Superior temporal gyrus (tissue), 1 donor: ENCODE data around the gene MFAP4.

Experiments used
- DNase-seq: peaks from one replicate; pipeline ENCODE4 v3.0.0-alpha.2; 2016; ENCODE audit errors: extremely low spot score

Gene MFAP4

GRCh38 chr17:19410091-19410490 is 23.1 kb upstream of the MFAP4 start:
- no peak for DNase-seq

GRCh38 chr17:19409509-19409908 is 22.5 kb upstream of the MFAP4 start:
- DNase-seq, result no peak

GRCh38 chr17:19409066-19409465 is 22.1 kb upstream of the MFAP4 start:
- DNase-seq, result no peak

GRCh38 chr17:19408346-19408710 is 21.3 kb upstream of the MFAP4 start:
- no peak for DNase-seq

- DNase-seq, result no peak
Observed at GRCh38 chr17:19407601-19408345, 20.8 kb upstream of the MFAP4 start.

- no peak for DNase-seq
Observed at GRCh38 chr17:19405114-19405513, 18.1 kb upstream of the MFAP4 start.

- DNase-seq, result no peak
Observed at GRCh38 chr17:19404264-19404663, 17.3 kb upstream of the MFAP4 start.

GRCh38 chr17:19403021-19403420 is 16.0 kb upstream of the MFAP4 start:
- DNase-seq, result no peak

- no peak for DNase-seq
Observed at GRCh38 chr17:19402171-19402570, 15.2 kb upstream of the MFAP4 start.

GRCh38 chr17:19401321-19402010 is 14.5 kb upstream of the MFAP4 start:
- no peak for DNase-seq

- DNase-seq, result no peak
Observed at GRCh38 chr17:19399750-19400450, 12.9 kb upstream of the MFAP4 start.

GRCh38 chr17:19398301-19399181 is 11.6 kb upstream of the MFAP4 start:
- DNase-seq, result no peak

GRCh38 chr17:19397556-19398041 is 10.6 kb upstream of the MFAP4 start:
- DNase-seq, result no peak

- no peak for DNase-seq
Observed at GRCh38 chr17:19392303-19392702, 5.3 kb upstream of the MFAP4 start.

- DNase-seq, result no peak
Observed at GRCh38 chr17:19391432-19391831, 4.4 kb upstream of the MFAP4 start.

- no peak for DNase-seq
Observed at GRCh38 chr17:19390951-19391350, 4.0 kb upstream of the MFAP4 start.

GRCh38 chr17:19388791-19389785 is 2.1 kb upstream of the MFAP4 start:
- no peak for DNase-seq

GRCh38 chr17:19387921-19388521 is 1.0 kb upstream of the MFAP4 start:
- no peak for DNase-seq

- DNase-seq, result no peak
Observed at GRCh38 chr17:19386051-19386929, 700 bp downstream of the MFAP4 start.
